Nephron (organoid): Measurements from ENCODE around the gene FBXO8.

Source experiments
- H3K27ac Mint-ChIP-seq, 3 experiments: 2 replicates each; pipeline ENCODE4 v1.8.0; 2020; ENCODE audit warnings: mixed read lengths in 3 of 3, mild to moderate bottlenecking in 2 of 3, moderate library complexity in 1 of 3
- H3K27me3 Mint-ChIP-seq: 2 replicates; pipeline ENCODE4 v1.8.0; 2021; ENCODE audit warnings: low read depth, mild to moderate bottlenecking, moderate library complexity, mixed read lengths
- H3K36me3 Mint-ChIP-seq: 2 replicates; pipeline ENCODE4 v1.8.0; 2020; ENCODE audit warnings: low read depth, mixed read lengths
- H3K4me1 Mint-ChIP-seq: 2 replicates; pipeline ENCODE4 v1.8.0; 2020; ENCODE audit warnings: mixed read lengths
- H3K4me3 Mint-ChIP-seq, 3 experiments: 2 replicates each; pipeline ENCODE4 v1.8.0; 2020; ENCODE audit warnings: mild to moderate bottlenecking in 3 of 3, mixed read lengths in 3 of 3, moderate library complexity in 2 of 3
- H3K9me3 Mint-ChIP-seq: 2 replicates; pipeline ENCODE4 v1.8.0; 2020; ENCODE audit warnings: mixed read lengths
- CTCF ChIP-seq, 3 experiments: fragments of 200-600 bp; sonication (generic); IDR thresholded peaks; one replicate each; pipeline ENCODE4 v1.5.0; 2021; ENCODE audit warnings: antibody characterized with exemption in 3 of 3; ENCODE audit not compliant: unreplicated experiment in 3 of 3

FBXO8 gene

GRCh38 chr4:174209341-174209740, 74.1 kb downstream of the FBXO8 start:
- Mint-ChIP-seq H3K4me1 (peaks cover 23% of the 10 kb centered on the region), H3K27me3 (peaks cover 99% of the 10 kb centered on the region), H3K4me3 (no peak overlapping the region), H3K36me3 (no peaks in the 10 kb centered on the region), H3K9me3 (peaks cover 2% of the 10 kb centered on the region), H3K27ac (no peak overlapping the region)
- no peak for TF ChIP-seq CTCF (IDR thresholded peaks at IDR 0.05; ENCODE audit: unreplicated experiment in 3 of 3)

GRCh38 chr4:174207367-174207766, 76.1 kb downstream of the FBXO8 start:
- Mint-ChIP-seq H3K4me3 (no peak overlapping the region), H3K36me3 (no peaks in the 10 kb centered on the region), H3K9me3 (peaks cover 2% of the 10 kb centered on the region), H3K27ac (no peak overlapping the region), H3K4me1 (peaks cover 12% of the 10 kb centered on the region), H3K27me3 (peaks cover 91% of the 10 kb centered on the region)
- TF ChIP-seq CTCF (IDR thresholded peaks at IDR 0.05; ENCODE audit: unreplicated experiment in 3 of 3): no peak

- Mint-ChIP-seq H3K4me3 (no peak overlapping the region), H3K27me3 (peaks cover 74% of the 10 kb centered on the region), H3K4me1 (peaks cover 2% of the 10 kb centered on the region), H3K36me3 (no peaks in the 10 kb centered on the region), H3K27ac (no peak overlapping the region), H3K9me3 (peaks cover 2% of the 10 kb centered on the region)
- TF ChIP-seq CTCF (IDR thresholded peaks at IDR 0.05; ENCODE audit: unreplicated experiment in 3 of 3): no peak
Observed at GRCh38 chr4:174204164-174204831, 79.2 kb downstream of the FBXO8 start.

GRCh38 chr4:174201871-174202270, 81.6 kb downstream of the FBXO8 start:
- Mint-ChIP-seq H3K4me1 (no peaks in the 10 kb centered on the region), H3K36me3 (no peaks in the 10 kb centered on the region), H3K4me3 (no peak overlapping the region), H3K27me3 (peaks cover 71% of the 10 kb centered on the region), H3K9me3 (peaks cover 2% of the 10 kb centered on the region), H3K27ac (no peak overlapping the region)
- TF ChIP-seq CTCF (IDR thresholded peaks at IDR 0.05; ENCODE audit: unreplicated experiment in 3 of 3): no peak

- Mint-ChIP-seq H3K9me3 (no peaks in the 10 kb centered on the region), H3K27ac (no peak overlapping the region), H3K4me1 (no peaks in the 10 kb centered on the region), H3K36me3 (no peaks in the 10 kb centered on the region), H3K4me3 (no peak overlapping the region), H3K27me3 (peaks cover 67% of the 10 kb centered on the region)
- no peak for TF ChIP-seq CTCF (IDR thresholded peaks at IDR 0.05; ENCODE audit: unreplicated experiment in 3 of 3)
Observed at GRCh38 chr4:174199735-174200134, 83.7 kb downstream of the FBXO8 start.

- Mint-ChIP-seq H3K9me3 (no peaks in the 10 kb centered on the region), H3K36me3 (no peaks in the 10 kb centered on the region), H3K4me1 (no peaks in the 10 kb centered on the region), H3K27ac (no peak overlapping the region), H3K27me3 (peaks cover 67% of the 10 kb centered on the region), H3K4me3 (no peak overlapping the region)
- TF ChIP-seq CTCF (IDR thresholded peaks at IDR 0.05; ENCODE audit: unreplicated experiment in 3 of 3): no peak
Observed at GRCh38 chr4:174198828-174199227, 84.6 kb downstream of the FBXO8 start.
